Prostate gland (tissue), 2 donors: ENCODE measurements around the gene FGA.

Experiments used
- POLR2A ChIP-seq: fragments of 450-650 bp; IDR thresholded peaks from one replicate; pipeline ENCODE4 v1.6.1; 2016; ENCODE audit warnings: antibody characterized with exemption, mild to moderate bottlenecking
- POLR2AphosphoS5 ChIP-seq: sonication (generic); formaldehyde crosslinking; IDR thresholded peaks from one replicate; pipeline ENCODE4 v1.6.1; 2017; ENCODE audit warnings: antibody characterized with exemption
- TF ChIP-seq, protein P1 (sequence below), 4 experiments: fragments of 200-600 bp in 2 of 4; fragments of 450-650 bp in 2 of 4; sonication (generic) in 2 of 4; IDR thresholded peaks; 1 replicate in 3 of 4; 2 replicates in 1 of 4; pipeline ENCODE4 v1.5.1; 2016 to 2019; ENCODE audit warnings: antibody characterized with exemption in 4 of 4, mild to moderate bottlenecking in 2 of 4, moderate library complexity in 2 of 4

DNA sequence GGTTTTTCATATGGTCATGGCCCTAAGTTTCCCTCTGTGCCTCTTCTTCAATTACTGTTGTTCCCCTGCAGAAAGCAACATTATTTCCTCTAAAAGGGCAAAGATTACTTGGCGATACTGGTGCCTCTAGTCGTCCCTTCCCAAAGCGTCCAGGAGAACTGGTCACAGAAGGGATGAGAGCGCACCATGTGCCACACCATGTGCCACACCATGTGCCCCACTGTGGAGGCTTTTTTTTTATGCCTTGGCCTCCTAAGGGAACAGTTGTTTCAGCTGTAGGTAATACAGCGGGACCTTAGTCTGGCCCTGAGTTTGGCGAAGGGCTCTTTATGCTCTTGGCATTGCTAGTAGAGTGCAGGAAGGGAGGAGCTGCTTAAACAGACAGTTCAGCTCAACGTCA lies 33.5 kb upstream of the FGA start:
- TF ChIP-seq, protein P1, sequence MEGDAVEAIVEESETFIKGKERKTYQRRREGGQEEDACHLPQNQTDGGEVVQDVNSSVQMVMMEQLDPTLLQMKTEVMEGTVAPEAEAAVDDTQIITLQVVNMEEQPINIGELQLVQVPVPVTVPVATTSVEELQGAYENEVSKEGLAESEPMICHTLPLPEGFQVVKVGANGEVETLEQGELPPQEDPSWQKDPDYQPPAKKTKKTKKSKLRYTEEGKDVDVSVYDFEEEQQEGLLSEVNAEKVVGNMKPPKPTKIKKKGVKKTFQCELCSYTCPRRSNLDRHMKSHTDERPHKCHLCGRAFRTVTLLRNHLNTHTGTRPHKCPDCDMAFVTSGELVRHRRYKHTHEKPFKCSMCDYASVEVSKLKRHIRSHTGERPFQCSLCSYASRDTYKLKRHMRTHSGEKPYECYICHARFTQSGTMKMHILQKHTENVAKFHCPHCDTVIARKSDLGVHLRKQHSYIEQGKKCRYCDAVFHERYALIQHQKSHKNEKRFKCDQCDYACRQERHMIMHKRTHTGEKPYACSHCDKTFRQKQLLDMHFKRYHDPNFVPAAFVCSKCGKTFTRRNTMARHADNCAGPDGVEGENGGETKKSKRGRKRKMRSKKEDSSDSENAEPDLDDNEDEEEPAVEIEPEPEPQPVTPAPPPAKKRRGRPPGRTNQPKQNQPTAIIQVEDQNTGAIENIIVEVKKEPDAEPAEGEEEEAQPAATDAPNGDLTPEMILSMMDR (IDR thresholded peaks at IDR 0.05) = no peak
- TF ChIP-seq POLR2AphosphoS5 (no peak), POLR2A (no peak)
